ENCODE measurements around the gene MED27.

Gene MED27

GRCh38 chr9:132082188-132082587 lies 2.5 kb upstream of the MED27 start:
- in situ Hi-C loops (cut with MboI; ENCODE audit: low sequenced_read_pairs, unreplicated experiment) = no loop called here
- no peak for DNase-seq (ENCODE audit: low spot score)
- TF ChIP-seq, protein P1, sequence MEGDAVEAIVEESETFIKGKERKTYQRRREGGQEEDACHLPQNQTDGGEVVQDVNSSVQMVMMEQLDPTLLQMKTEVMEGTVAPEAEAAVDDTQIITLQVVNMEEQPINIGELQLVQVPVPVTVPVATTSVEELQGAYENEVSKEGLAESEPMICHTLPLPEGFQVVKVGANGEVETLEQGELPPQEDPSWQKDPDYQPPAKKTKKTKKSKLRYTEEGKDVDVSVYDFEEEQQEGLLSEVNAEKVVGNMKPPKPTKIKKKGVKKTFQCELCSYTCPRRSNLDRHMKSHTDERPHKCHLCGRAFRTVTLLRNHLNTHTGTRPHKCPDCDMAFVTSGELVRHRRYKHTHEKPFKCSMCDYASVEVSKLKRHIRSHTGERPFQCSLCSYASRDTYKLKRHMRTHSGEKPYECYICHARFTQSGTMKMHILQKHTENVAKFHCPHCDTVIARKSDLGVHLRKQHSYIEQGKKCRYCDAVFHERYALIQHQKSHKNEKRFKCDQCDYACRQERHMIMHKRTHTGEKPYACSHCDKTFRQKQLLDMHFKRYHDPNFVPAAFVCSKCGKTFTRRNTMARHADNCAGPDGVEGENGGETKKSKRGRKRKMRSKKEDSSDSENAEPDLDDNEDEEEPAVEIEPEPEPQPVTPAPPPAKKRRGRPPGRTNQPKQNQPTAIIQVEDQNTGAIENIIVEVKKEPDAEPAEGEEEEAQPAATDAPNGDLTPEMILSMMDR (IDR thresholded peaks at IDR 0.05; ENCODE audit: borderline replicate concordance, control extremely low read depth, extremely low read depth, insufficient read depth, missing control alignments) = no peak

DNA sequence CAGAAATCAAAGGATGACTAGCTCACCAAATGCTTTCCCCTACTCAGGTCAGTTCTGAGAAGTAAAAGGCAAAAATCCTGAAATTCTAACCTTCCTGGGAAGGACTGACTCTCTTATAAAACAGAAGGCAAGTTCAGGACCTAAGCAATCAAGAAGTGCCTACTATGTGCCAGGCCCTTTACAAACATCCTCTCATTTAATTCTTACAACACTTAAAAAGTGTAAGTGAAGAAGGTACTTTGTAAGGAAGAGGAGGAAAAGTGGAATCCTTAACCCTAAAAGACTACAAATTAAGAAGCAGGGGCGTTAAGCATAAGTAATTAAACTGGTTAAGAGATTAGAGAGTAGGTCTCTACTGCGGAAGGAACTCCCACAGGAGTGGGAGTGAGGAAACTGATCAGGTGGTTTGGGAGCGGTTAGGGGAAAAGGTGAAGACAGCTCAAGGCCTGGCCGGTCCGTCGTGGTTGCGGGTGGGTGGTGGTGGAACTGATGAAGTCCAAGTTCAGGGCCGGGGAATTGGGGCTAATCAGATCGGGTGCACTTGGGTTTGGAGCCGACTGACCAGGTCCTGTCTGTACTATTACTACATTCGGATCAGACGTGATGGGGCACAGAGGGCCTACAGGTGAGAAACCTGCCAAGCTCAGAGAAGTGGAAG lies 839 bp downstream of the MED27 start:
- in situ Hi-C loops (cut with MboI; ENCODE audit: low sequenced_read_pairs, unreplicated experiment) = no loop called here
- TF ChIP-seq, protein P1 (IDR thresholded peaks at IDR 0.05; ENCODE audit: borderline replicate concordance, control extremely low read depth, extremely low read depth, insufficient read depth, missing control alignments) = no peak
- peak; percentile 25 for DNase-seq (ENCODE audit: low spot score)

GRCh38 chr9:132077881-132078698 lies 1.6 kb downstream of the MED27 start:
- no peak for DNase-seq (ENCODE audit: low spot score)
- in situ Hi-C loops (cut with MboI; ENCODE audit: low sequenced_read_pairs, unreplicated experiment) = no loop called here
- TF ChIP-seq, protein P1 (IDR thresholded peaks at IDR 0.05; ENCODE audit: borderline replicate concordance, control extremely low read depth, extremely low read depth, insufficient read depth, missing control alignments) = no peak

DNA sequence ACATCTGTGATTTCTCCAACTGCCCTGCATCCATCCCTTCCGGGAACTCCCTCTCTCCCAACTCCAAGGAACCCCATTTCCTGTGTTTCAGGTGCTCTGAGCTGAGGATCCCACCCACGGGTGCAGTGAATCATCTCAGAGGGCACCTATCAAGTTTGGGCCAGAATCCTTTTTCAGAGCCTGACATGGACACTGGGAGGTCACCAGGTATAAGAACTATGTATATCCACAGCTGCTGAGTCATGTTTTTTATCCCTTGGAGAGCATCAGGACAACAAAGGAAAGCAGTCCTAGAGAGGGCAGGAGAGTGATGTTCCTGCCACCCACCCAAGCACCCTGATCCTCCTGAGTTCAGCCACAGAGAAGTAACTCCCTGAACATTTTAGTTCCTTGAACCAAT lies 3.8 kb downstream of the MED27 start:
- no peak for DNase-seq (ENCODE audit: low spot score)
- TF ChIP-seq, protein P1 (IDR thresholded peaks at IDR 0.05; ENCODE audit: borderline replicate concordance, control extremely low read depth, extremely low read depth, insufficient read depth, missing control alignments) = no peak
- in situ Hi-C loops (cut with MboI; ENCODE audit: low sequenced_read_pairs, unreplicated experiment) = no loop called here

DNA sequence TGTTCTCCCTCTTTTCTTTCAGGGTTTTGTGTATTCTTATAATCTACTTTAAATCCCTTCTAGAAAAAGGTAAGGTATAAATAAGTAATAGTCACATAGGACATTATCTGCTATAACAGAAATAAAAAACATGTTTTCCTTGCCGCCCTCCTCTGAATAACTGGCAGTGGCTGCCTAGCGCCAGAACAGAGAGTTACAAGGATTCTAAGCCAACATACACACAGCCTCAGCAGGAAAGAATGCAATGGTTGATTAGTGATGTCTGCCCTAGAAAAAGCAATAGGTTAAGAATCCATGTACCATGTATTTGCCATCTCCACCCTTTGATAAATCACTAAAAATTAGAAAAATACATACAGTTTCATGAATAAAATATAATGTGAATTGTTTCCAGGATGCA lies 4.9 kb downstream of the MED27 start:
- in situ Hi-C loops (cut with MboI; ENCODE audit: low sequenced_read_pairs, unreplicated experiment) = no loop called here
- no peak for DNase-seq (ENCODE audit: low spot score)

GRCh38 chr9:132071847-132072507 lies 7.7 kb downstream of the MED27 start:
- no peak for DNase-seq (ENCODE audit: low spot score)
- in situ Hi-C loops (cut with MboI; ENCODE audit: low sequenced_read_pairs, unreplicated experiment) = no loop called here
- TF ChIP-seq, protein P1 (IDR thresholded peaks at IDR 0.05; ENCODE audit: borderline replicate concordance, control extremely low read depth, extremely low read depth, insufficient read depth, missing control alignments) = no peak

More for the DNA sequence above, 4.9 kb downstream of the MED27 start:
- TF ChIP-seq, protein P1 (IDR thresholded peaks at IDR 0.05; ENCODE audit: borderline replicate concordance, control extremely low read depth, extremely low read depth, insufficient read depth, missing control alignments) = no peak
